Bronchial epithelial cell (primary cell): ENCODE data around the gene GALNT8. TPM values are rescaled to one million over a fixed set of nuclear protein-coding genes. Genes with fewer than 3 reads are reported as not detected.

Experiments used
- DNase-seq: peaks from one replicate; pipeline ENCODE4 v3.0.0-alpha.2; 2010; ENCODE audit warnings: low read depth
- FAIRE-seq: peaks from 2 replicates; lab custom pipeline; 2011; peaks lifted over from hg19 to GRCh38; lab: Jason Lieb, UNC
- H3K27me3 ChIP-seq: 2 replicates; pipeline ENCODE4 v1.5.1; 2011; ENCODE audit warnings: low read length; ENCODE audit not compliant: control insufficient read depth, insufficient read depth
- H3K36me3 ChIP-seq: 2 replicates; pipeline ENCODE4 v1.5.1; 2011; ENCODE audit warnings: low read length; ENCODE audit not compliant: control insufficient read depth, insufficient read depth
- H3K4me3 ChIP-seq: 2 replicates; pipeline ENCODE4 v1.5.1; 2011; ENCODE audit warnings: mild to moderate bottlenecking, low read depth, low read length, control low read depth
- CTCF ChIP-seq: IDR thresholded peaks from 2 replicates; pipeline ENCODE4 v1.5.1; 2011; ENCODE audit warnings: mild to moderate bottlenecking, moderate library complexity, low read length, control low read depth, inconsistent platforms; ENCODE audit not compliant: insufficient read depth, severe bottlenecking
- total RNA-seq: library from RNA; depleted of rRNA; stranded (reverse); fragments of >200 nt; gene quantifications from 2 replicates; pipeline ENCODE4 v1.2.1, GENCODE V29; 2014

The GALNT8 gene
- total RNA-seq, 1 donor from 2014 or later = not detected

GRCh38 chr12:4814485-4814884 lies 94.3 kb downstream of the GALNT8 start:
- no peak for FAIRE-seq
- no peak overlapping the region for H3K4me3 ChIP-seq
- DNase-seq = no peak
- no peaks in the 10 kb centered on the region for H3K36me3 ChIP-seq
- peaks cover 9% of the 10 kb centered on the region for H3K27me3 ChIP-seq
- TF ChIP-seq CTCF = no peak

GRCh38 chr12:4816744-4817525 lies 96.7 kb downstream of the GALNT8 start:
- no peaks in the 10 kb centered on the region for H3K36me3 ChIP-seq
- DNase-seq = no peak
- no peak overlapping the region for H3K4me3 ChIP-seq
- no peak for TF ChIP-seq CTCF
- H3K27me3 ChIP-seq = no peaks in the 10 kb centered on the region
- no peak for FAIRE-seq

- no peak for TF ChIP-seq CTCF
- Histone ChIP-seq H3K36me3 (no peaks in the 10 kb centered on the region), H3K4me3 (no peak overlapping the region), H3K27me3 (no peaks in the 10 kb centered on the region)
- DNase-seq = no peak
- FAIRE-seq = no peak
These were observed 97.7 kb downstream of the GALNT8 start for GRCh38 chr12:4817880-4818279.

- FAIRE-seq (no peak), DNase-seq (no peak)
- Histone ChIP-seq H3K27me3 (no peaks in the 10 kb centered on the region), H3K4me3 (no peak overlapping the region), H3K36me3 (no peaks in the 10 kb centered on the region)
- no peak for TF ChIP-seq CTCF
These were observed 99.5 kb downstream of the GALNT8 start for GRCh38 chr12:4819654-4820053.

- FAIRE-seq = no peak
- no peak for TF ChIP-seq CTCF
- no peak for DNase-seq
- Histone ChIP-seq H3K36me3 (no peaks in the 10 kb centered on the region), H3K4me3 (no peak overlapping the region), H3K27me3 (no peaks in the 10 kb centered on the region)
These were observed 100.8 kb downstream of the GALNT8 start for GRCh38 chr12:4820971-4821370.

Other genes with a start within 250 kb of the GALNT8 start
- 0.79 and 0.90 TPM in 2 replicates for gene RAD51AP1, start 181.5 kb upstream of the GALNT8 start, total RNA-seq
- 20.0 and 57.7 TPM in 2 replicates for gene DYRK4, start 158.2 kb upstream of the GALNT8 start, total RNA-seq
- gene AKAP3, start 71.3 kb upstream of the GALNT8 start, total RNA-seq = 0.53 and 2.0 TPM in 2 replicates
- 31.6 and 36.9 TPM in 2 replicates for gene NDUFA9, start 71.3 kb upstream of the GALNT8 start, total RNA-seq
- gene KCNA1, start 189.5 kb downstream of the GALNT8 start, total RNA-seq = not detected in 2 replicates